Measurements from ENCODE around the gene YPEL1.
"Not testable (repeated sequence)": the region's sequence is repeated elsewhere in the genome, so short reads cannot be mapped to it uniquely, and the experiment has no call there.

The YPEL1 gene

GRCh38 chr22:21741790-21742189 is 6.2 kb upstream of the YPEL1 start:
- H3K4me3 ChIP-seq (ENCODE audit: low read length), result no peak overlapping the region
- H3K4me1 ChIP-seq (ENCODE audit: control insufficient read depth, insufficient read depth, low read length), result no peaks in the 10 kb centered on the region
- H3K27ac ChIP-seq (ENCODE audit: low read depth, low read length), result no peak overlapping the region
- H3K27me3 ChIP-seq (ENCODE audit: control insufficient read depth, insufficient read depth, low read length), result no peaks in the 10 kb centered on the region
- H3K9ac ChIP-seq (ENCODE audit: low read length), result no peak overlapping the region
- no peaks in the 10 kb centered on the region for H3K36me3 ChIP-seq (ENCODE audit: control insufficient read depth, insufficient read depth, low read length)

GRCh38 chr22:21741059-21741458 is 5.5 kb upstream of the YPEL1 start:
- H3K27me3 ChIP-seq (ENCODE audit: control insufficient read depth, insufficient read depth, low read length), result no peaks in the 10 kb centered on the region
- no peak overlapping the region for H3K4me3 ChIP-seq (ENCODE audit: low read length)
- no peak overlapping the region for H3K9ac ChIP-seq (ENCODE audit: low read length)
- H3K27ac ChIP-seq (ENCODE audit: low read depth, low read length), result no peak overlapping the region
- H3K36me3 ChIP-seq (ENCODE audit: control insufficient read depth, insufficient read depth, low read length), result no peaks in the 10 kb centered on the region
- H3K4me1 ChIP-seq (ENCODE audit: control insufficient read depth, insufficient read depth, low read length), result no peaks in the 10 kb centered on the region

- H3K27me3 ChIP-seq (ENCODE audit: control insufficient read depth, insufficient read depth, low read length), result no peaks in the 10 kb centered on the region
- H3K4me1 ChIP-seq (ENCODE audit: control insufficient read depth, insufficient read depth, low read length), result no peaks in the 10 kb centered on the region
- H3K9ac ChIP-seq (ENCODE audit: low read length), result no peak overlapping the region
- H3K4me3 ChIP-seq (ENCODE audit: low read length), result no peak overlapping the region
- no peak overlapping the region for H3K27ac ChIP-seq (ENCODE audit: low read depth, low read length)
- H3K36me3 ChIP-seq (ENCODE audit: control insufficient read depth, insufficient read depth, low read length), result no peaks in the 10 kb centered on the region
Observed at GRCh38 chr22:21739828-21740377, 4.3 kb upstream of the YPEL1 start.

- Histone ChIP-seq H3K4me3 (ENCODE audit: low read length) (no peak overlapping the region), H3K9ac (ENCODE audit: low read length) (no peak overlapping the region), H3K36me3 (ENCODE audit: control insufficient read depth, insufficient read depth, low read length) (no peaks in the 10 kb centered on the region), H3K27me3 (ENCODE audit: control insufficient read depth, insufficient read depth, low read length) (no peaks in the 10 kb centered on the region), H3K27ac (ENCODE audit: low read depth, low read length) (no peak overlapping the region), H3K4me1 (ENCODE audit: control insufficient read depth, insufficient read depth, low read length) (no peaks in the 10 kb centered on the region)
Observed at GRCh38 chr22:21738966-21739365, 3.4 kb upstream of the YPEL1 start.

- H3K4me1 ChIP-seq (ENCODE audit: control insufficient read depth, insufficient read depth, low read length), result no peaks in the 10 kb centered on the region
- no peak overlapping the region for H3K9ac ChIP-seq (ENCODE audit: low read length)
- no peak overlapping the region for H3K4me3 ChIP-seq (ENCODE audit: low read length)
- H3K36me3 ChIP-seq (ENCODE audit: control insufficient read depth, insufficient read depth, low read length), result no peaks in the 10 kb centered on the region
- no peaks in the 10 kb centered on the region for H3K27me3 ChIP-seq (ENCODE audit: control insufficient read depth, insufficient read depth, low read length)
- no peak overlapping the region for H3K27ac ChIP-seq (ENCODE audit: low read depth, low read length)
Observed at GRCh38 chr22:21738081-21738480, 2.5 kb upstream of the YPEL1 start.

GRCh38 chr22:21736948-21737347 is 1.4 kb upstream of the YPEL1 start:
- Histone ChIP-seq H3K36me3 (ENCODE audit: control insufficient read depth, insufficient read depth, low read length) (no peaks in the 10 kb centered on the region), H3K27me3 (ENCODE audit: control insufficient read depth, insufficient read depth, low read length) (no peaks in the 10 kb centered on the region), H3K4me3 (ENCODE audit: low read length) (no peak overlapping the region), H3K4me1 (ENCODE audit: control insufficient read depth, insufficient read depth, low read length) (no peaks in the 10 kb centered on the region), H3K27ac (ENCODE audit: low read depth, low read length) (no peak overlapping the region), H3K9ac (ENCODE audit: low read length) (no peak overlapping the region)

GRCh38 chr22:21736084-21736642 is 569 bp upstream of the YPEL1 start:
- H3K27ac ChIP-seq (ENCODE audit: low read depth, low read length), result no peak overlapping the region
- no peaks in the 10 kb centered on the region for H3K36me3 ChIP-seq (ENCODE audit: control insufficient read depth, insufficient read depth, low read length)
- no peaks in the 10 kb centered on the region for H3K4me1 ChIP-seq (ENCODE audit: control insufficient read depth, insufficient read depth, low read length)
- no peaks in the 10 kb centered on the region for H3K27me3 ChIP-seq (ENCODE audit: control insufficient read depth, insufficient read depth, low read length)
- peak overlapping the region; percentile 72 for H3K4me3 ChIP-seq (ENCODE audit: low read length)
- no peak overlapping the region for H3K9ac ChIP-seq (ENCODE audit: low read length)

GRCh38 chr22:21734540-21735199 is 924 bp downstream of the YPEL1 start:
- no peaks in the 10 kb centered on the region for H3K27me3 ChIP-seq (ENCODE audit: control insufficient read depth, insufficient read depth, low read length)
- no peaks in the 10 kb centered on the region for H3K4me1 ChIP-seq (ENCODE audit: control insufficient read depth, insufficient read depth, low read length)
- H3K27ac ChIP-seq (ENCODE audit: low read depth, low read length), result no peak overlapping the region
- H3K36me3 ChIP-seq (ENCODE audit: control insufficient read depth, insufficient read depth, low read length), result no peaks in the 10 kb centered on the region
- H3K9ac ChIP-seq (ENCODE audit: low read length), result no peak overlapping the region
- H3K4me3 ChIP-seq (ENCODE audit: low read length), result peak overlapping the region; percentile 77

- H3K36me3 ChIP-seq (ENCODE audit: control insufficient read depth, insufficient read depth, low read length), result no peaks in the 10 kb centered on the region
- H3K27me3 ChIP-seq (ENCODE audit: control insufficient read depth, insufficient read depth, low read length), result no peaks in the 10 kb centered on the region
- H3K9ac ChIP-seq (ENCODE audit: low read length), result no peak overlapping the region
- H3K4me1 ChIP-seq (ENCODE audit: control insufficient read depth, insufficient read depth, low read length), result no peaks in the 10 kb centered on the region
- no peak overlapping the region for H3K4me3 ChIP-seq (ENCODE audit: low read length)
- no peak overlapping the region for H3K27ac ChIP-seq (ENCODE audit: low read depth, low read length)
Observed at GRCh38 chr22:21731503-21731902, 4.1 kb downstream of the YPEL1 start.

- Histone ChIP-seq H3K9ac (ENCODE audit: low read length) (no peak overlapping the region), H3K27me3 (ENCODE audit: control insufficient read depth, insufficient read depth, low read length) (no peaks in the 10 kb centered on the region), H3K27ac (ENCODE audit: low read depth, low read length) (no peak overlapping the region), H3K4me3 (ENCODE audit: low read length) (no peak overlapping the region), H3K4me1 (ENCODE audit: control insufficient read depth, insufficient read depth, low read length) (no peaks in the 10 kb centered on the region), H3K36me3 (ENCODE audit: control insufficient read depth, insufficient read depth, low read length) (no peaks in the 10 kb centered on the region)
Observed at GRCh38 chr22:21730535-21731308, 4.9 kb downstream of the YPEL1 start.

GRCh38 chr22:21729184-21729583 is 6.4 kb downstream of the YPEL1 start:
- H3K4me1 ChIP-seq (ENCODE audit: control insufficient read depth, insufficient read depth, low read length); H3K27ac ChIP-seq (ENCODE audit: low read depth, low read length); H3K36me3 ChIP-seq (ENCODE audit: control insufficient read depth, insufficient read depth, low read length); H3K27me3 ChIP-seq (ENCODE audit: control insufficient read depth, insufficient read depth, low read length); H3K4me3 ChIP-seq (ENCODE audit: low read length); H3K9ac ChIP-seq (ENCODE audit: low read length): not testable (repeated sequence)

GRCh38 chr22:21728270-21728669 is 7.3 kb downstream of the YPEL1 start:
- Histone ChIP-seq H3K36me3 (ENCODE audit: control insufficient read depth, insufficient read depth, low read length) (no peaks in the 10 kb centered on the region), H3K9ac (ENCODE audit: low read length) (no peak overlapping the region), H3K27me3 (ENCODE audit: control insufficient read depth, insufficient read depth, low read length) (no peaks in the 10 kb centered on the region), H3K4me1 (ENCODE audit: control insufficient read depth, insufficient read depth, low read length) (no peaks in the 10 kb centered on the region), H3K4me3 (ENCODE audit: low read length) (no peak overlapping the region), H3K27ac (ENCODE audit: low read depth, low read length) (no peak overlapping the region)
